HEK293 (cell line): ENCODE data around the gene SEC62.

Experiments used
- CTCF ChIA-PET: fragments of 350-600 bp; formaldehyde crosslinking; extraction: SDS; loops from one replicate; lab custom pipeline; 2021; ENCODE audit warnings: antibody characterized with exemption; lab: Yijun Ruan, JAX
- POLR2A ChIA-PET: fragments of 300-600 bp; formaldehyde crosslinking; extraction: SDS; loops from one replicate; lab custom pipeline; 2020; ENCODE audit warnings: antibody characterized with exemption, inconsistent platforms; lab: Yijun Ruan, JAX
- H3K27ac ChIP-seq: fragments of 200-500 bp; sonication (Bioruptor generic); 2 replicates; pipeline ENCODE4 v1.5.1; 2014; ENCODE audit warnings: low read depth, low read length, control low read depth, inconsistent platforms; ENCODE audit errors: extremely low read depth
- H3K36me3 ChIP-seq, 2 experiments: fragments of 200-500 bp in 1 of 2; sonication (Bioruptor generic) in 1 of 2; 1 replicate in 1 of 2; 2 replicates in 1 of 2; pipeline ENCODE4 v1.5.1; 2014 to 2017; ENCODE audit warnings: inconsistent platforms in 2 of 2, low read length in 2 of 2; ENCODE audit not compliant: control insufficient read depth in 2 of 2, insufficient read depth in 1 of 2
- H3K4me1 ChIP-seq: fragments of 200-500 bp; sonication (Bioruptor generic); 2 replicates; pipeline ENCODE4 v1.5.1; 2014; ENCODE audit warnings: mild to moderate bottlenecking, low read length, inconsistent platforms; ENCODE audit not compliant: control insufficient read depth, insufficient read depth
- H3K4me3 ChIP-seq: 2 replicates; pipeline ENCODE4 v1.5.1; 2011; ENCODE audit warnings: low read depth, mild to moderate bottlenecking, control low read depth, low read length, moderate library complexity
- H3K9me3 ChIP-seq: fragments of 200-500 bp; sonication (Bioruptor generic); 2 replicates; pipeline ENCODE4 v1.5.1; 2014; ENCODE audit warnings: low read depth, low read length, inconsistent platforms; ENCODE audit not compliant: control insufficient read depth, insufficient read depth
- BCL6B ChIP-seq: fragments of 450-650 bp; formaldehyde crosslinking; IDR thresholded peaks from 2 replicates; pipeline ENCODE4 v1.5.1; 2017; ENCODE audit warnings: missing biosample characterization, missing genetic modification characterization
- GLIS2 ChIP-seq: fragments of 450-650 bp; formaldehyde crosslinking; IDR thresholded peaks from 2 replicates; pipeline ENCODE4 v1.5.1; 2016; ENCODE audit warnings: missing biosample characterization, missing genetic modification characterization
- HIC1 ChIP-seq: fragments of 450-650 bp; formaldehyde crosslinking; IDR thresholded peaks from 2 replicates; pipeline ENCODE4 v1.5.1; 2016; ENCODE audit warnings: missing biosample characterization, missing genetic modification characterization
- KLF9 ChIP-seq: fragments of 450-650 bp; formaldehyde crosslinking; IDR thresholded peaks from 2 replicates; pipeline ENCODE4 v1.5.1; 2016; ENCODE audit warnings: missing biosample characterization, missing genetic modification characterization, low read depth
- SCRT2 ChIP-seq: fragments of 450-650 bp; formaldehyde crosslinking; IDR thresholded peaks from 2 replicates; pipeline ENCODE4 v1.5.1; 2016; ENCODE audit warnings: missing biosample characterization, missing genetic modification characterization
- WT1 ChIP-seq: fragments of 450-650 bp; formaldehyde crosslinking; IDR thresholded peaks from 2 replicates; pipeline ENCODE4 v1.5.1; 2016; ENCODE audit warnings: missing biosample characterization, missing genetic modification characterization
- ZNF10 ChIP-seq: fragments of 450-650 bp; formaldehyde crosslinking; IDR thresholded peaks from 2 replicates; pipeline ENCODE4 v1.5.1; 2017; ENCODE audit warnings: missing biosample characterization, missing genetic modification characterization
- ZNF146 ChIP-seq: fragments of 450-650 bp; formaldehyde crosslinking; IDR thresholded peaks from 2 replicates; pipeline ENCODE4 v1.5.1; 2016; ENCODE audit warnings: missing biosample characterization, missing genetic modification characterization
- ZNF248 ChIP-seq: fragments of 450-650 bp; formaldehyde crosslinking; IDR thresholded peaks from 2 replicates; pipeline ENCODE4 v1.5.1; 2017; ENCODE audit warnings: missing biosample characterization, missing genetic modification characterization
- ZNF513 ChIP-seq: fragments of 450-650 bp; IDR thresholded peaks from 2 replicates; pipeline ENCODE4 v1.5.1; 2018; ENCODE audit warnings: missing biosample characterization, missing genetic modification characterization
- ZNF600 ChIP-seq: fragments of 450-650 bp; formaldehyde crosslinking; IDR thresholded peaks from 2 replicates; pipeline ENCODE4 v1.5.1; 2016; ENCODE audit warnings: missing biosample characterization, missing genetic modification characterization
- ZNF639 ChIP-seq: fragments of 450-650 bp; formaldehyde crosslinking; IDR thresholded peaks from 2 replicates; pipeline ENCODE4 v1.5.1; 2016; ENCODE audit warnings: missing biosample characterization, missing genetic modification characterization
- ZNF701 ChIP-seq: fragments of 450-650 bp; formaldehyde crosslinking; IDR thresholded peaks from 2 replicates; pipeline ENCODE4 v1.5.1; 2016; ENCODE audit warnings: missing biosample characterization, missing genetic modification characterization
- ZNF776 ChIP-seq: fragments of 450-650 bp; formaldehyde crosslinking; IDR thresholded peaks from 2 replicates; pipeline ENCODE4 v1.5.0; 2017; ENCODE audit warnings: missing biosample characterization, missing genetic modification characterization, borderline replicate concordance
- ZNF785 ChIP-seq: fragments of 450-650 bp; formaldehyde crosslinking; IDR thresholded peaks from 2 replicates; pipeline ENCODE4 v1.5.1; 2016; ENCODE audit warnings: missing biosample characterization, missing genetic modification characterization
- ZSCAN23 ChIP-seq: fragments of 450-650 bp; formaldehyde crosslinking; IDR thresholded peaks from 2 replicates; pipeline ENCODE4 v1.5.1; 2016; ENCODE audit warnings: missing biosample characterization, missing genetic modification characterization
- TF ChIP-seq, protein P1 (sequence below): fragments of 450-650 bp; formaldehyde crosslinking; IDR thresholded peaks from 2 replicates; pipeline ENCODE4 v1.5.1; 2017; ENCODE audit warnings: missing biosample characterization, missing genetic modification characterization
- TF ChIP-seq, protein P2 (sequence below): fragments of 450-650 bp; formaldehyde crosslinking; IDR thresholded peaks from 2 replicates; pipeline ENCODE4; 2016; ENCODE audit warnings: missing biosample characterization, missing genetic modification characterization
- TF ChIP-seq, protein P3 (sequence below): fragments of 450-650 bp; formaldehyde crosslinking; IDR thresholded peaks from 2 replicates; pipeline ENCODE4 v1.5.1; 2016; ENCODE audit warnings: missing biosample characterization, missing genetic modification characterization

SEC62 gene

GRCh38 chr3:170040418-170040817 is 73.8 kb downstream of the SEC62 start:
- Histone ChIP-seq H3K36me3 (no peaks in the 10 kb centered on the region), H3K9me3 (no peaks in the 10 kb centered on the region), H3K27ac (no peak overlapping the region), H3K4me1 (no peaks in the 10 kb centered on the region), H3K4me3 (no peak overlapping the region)
- ChIA-PET POLR2A (no interaction called here), CTCF (interaction anchor here (0.5 to 1.1 kb wide), 2 partner anchors 16 to 706 kb away, joined by 3 read pairs; no protein-coding TSS in a partner anchor)
- TF ChIP-seq, protein P1, sequence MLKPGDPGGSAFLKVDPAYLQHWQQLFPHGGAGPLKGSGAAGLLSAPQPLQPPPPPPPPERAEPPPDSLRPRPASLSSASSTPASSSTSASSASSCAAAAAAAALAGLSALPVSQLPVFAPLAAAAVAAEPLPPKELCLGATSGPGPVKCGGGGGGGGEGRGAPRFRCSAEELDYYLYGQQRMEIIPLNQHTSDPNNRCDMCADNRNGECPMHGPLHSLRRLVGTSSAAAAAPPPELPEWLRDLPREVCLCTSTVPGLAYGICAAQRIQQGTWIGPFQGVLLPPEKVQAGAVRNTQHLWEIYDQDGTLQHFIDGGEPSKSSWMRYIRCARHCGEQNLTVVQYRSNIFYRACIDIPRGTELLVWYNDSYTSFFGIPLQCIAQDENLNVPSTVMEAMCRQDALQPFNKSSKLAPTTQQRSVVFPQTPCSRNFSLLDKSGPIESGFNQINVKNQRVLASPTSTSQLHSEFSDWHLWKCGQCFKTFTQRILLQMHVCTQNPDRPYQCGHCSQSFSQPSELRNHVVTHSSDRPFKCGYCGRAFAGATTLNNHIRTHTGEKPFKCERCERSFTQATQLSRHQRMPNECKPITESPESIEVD (tag by site-specific recombination), result 0 out of 2 replicates have a peak, but pooled peaks have one; percentile 37
- TF ChIP-seq SCRT2, result no peak

- Histone ChIP-seq H3K36me3 (no peaks in the 10 kb centered on the region), H3K9me3 (no peaks in the 10 kb centered on the region), H3K4me1 (peaks cover 3% of the 10 kb centered on the region; the same call in 1 of the 2 replicates), H3K4me3 (no peak overlapping the region), H3K27ac (no peak overlapping the region)
- TF ChIP-seq ZNF248 (tag by site-specific recombination) (no peak), ZNF513 (tag by site-specific recombination) (no peak), BCL6B (no peak), GLIS2 (tag by site-specific recombination) (no peak), ZNF146 (no peak), ZNF785 (no peak), ZNF10 (tag by site-specific recombination) (no peak), KLF9 (tag by site-specific recombination) (no peak), ZNF776 (tag by site-specific recombination) (no peak), ZNF600 (no peak), ZNF639 (tag by site-specific recombination) (no peak), WT1 (no peak), ZNF701 (tag by site-specific recombination) (no peak)
- TF ChIP-seq, protein P2, sequence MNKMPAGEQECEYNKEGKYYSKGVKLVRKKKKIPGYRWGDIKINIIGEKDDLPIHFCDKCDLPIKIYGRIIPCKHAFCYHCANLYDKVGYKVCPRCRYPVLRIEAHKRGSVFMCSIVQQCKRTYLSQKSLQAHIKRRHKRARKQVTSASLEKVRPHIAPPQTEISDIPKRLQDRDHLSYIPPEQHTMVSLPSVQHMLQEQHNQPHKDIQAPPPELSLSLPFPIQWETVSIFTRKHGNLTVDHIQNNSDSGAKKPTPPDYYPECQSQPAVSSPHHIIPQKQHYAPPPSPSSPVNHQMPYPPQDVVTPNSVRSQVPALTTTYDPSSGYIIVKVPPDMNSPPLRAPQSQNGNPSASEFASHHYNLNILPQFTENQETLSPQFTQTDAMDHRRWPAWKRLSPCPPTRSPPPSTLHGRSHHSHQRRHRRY (tag by site-specific recombination), result no peak
- ChIA-PET CTCF (no interaction called here), POLR2A (no interaction called here)
Observed at GRCh38 chr3:170043506-170043905, 76.9 kb downstream of the SEC62 start.

DNA sequence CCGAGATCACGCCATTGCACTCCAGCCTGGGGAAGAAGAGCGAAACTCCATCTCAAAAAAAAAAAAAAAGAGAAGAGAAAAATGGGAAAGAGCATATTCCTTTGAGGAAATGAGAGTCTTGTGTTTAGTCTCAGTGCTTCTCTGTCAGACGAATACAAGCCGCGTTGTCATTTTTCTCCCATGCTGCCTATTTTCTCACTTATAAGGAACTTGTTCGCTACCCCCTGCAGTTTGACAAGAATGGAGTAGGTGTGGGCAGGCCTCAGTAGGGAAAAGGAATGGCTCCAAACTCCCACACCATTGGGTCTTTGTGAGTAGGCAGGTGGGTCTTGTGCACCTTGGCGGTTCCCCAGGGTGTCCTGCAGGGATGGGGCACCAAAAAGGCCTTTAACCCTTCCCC is 77.7 kb downstream of the SEC62 start:
- H3K4me1 ChIP-seq, result peaks cover 3% of the 10 kb centered on the region; the same call in 1 of the 2 replicates
- H3K27ac ChIP-seq, result no peak overlapping the region
- H3K36me3 ChIP-seq, result no peaks in the 10 kb centered on the region
- H3K9me3 ChIP-seq, result no peaks in the 10 kb centered on the region
- H3K4me3 ChIP-seq, result no peak overlapping the region
- TF ChIP-seq ZSCAN23 (tag by site-specific recombination), result no peak
- TF ChIP-seq, protein P3, sequence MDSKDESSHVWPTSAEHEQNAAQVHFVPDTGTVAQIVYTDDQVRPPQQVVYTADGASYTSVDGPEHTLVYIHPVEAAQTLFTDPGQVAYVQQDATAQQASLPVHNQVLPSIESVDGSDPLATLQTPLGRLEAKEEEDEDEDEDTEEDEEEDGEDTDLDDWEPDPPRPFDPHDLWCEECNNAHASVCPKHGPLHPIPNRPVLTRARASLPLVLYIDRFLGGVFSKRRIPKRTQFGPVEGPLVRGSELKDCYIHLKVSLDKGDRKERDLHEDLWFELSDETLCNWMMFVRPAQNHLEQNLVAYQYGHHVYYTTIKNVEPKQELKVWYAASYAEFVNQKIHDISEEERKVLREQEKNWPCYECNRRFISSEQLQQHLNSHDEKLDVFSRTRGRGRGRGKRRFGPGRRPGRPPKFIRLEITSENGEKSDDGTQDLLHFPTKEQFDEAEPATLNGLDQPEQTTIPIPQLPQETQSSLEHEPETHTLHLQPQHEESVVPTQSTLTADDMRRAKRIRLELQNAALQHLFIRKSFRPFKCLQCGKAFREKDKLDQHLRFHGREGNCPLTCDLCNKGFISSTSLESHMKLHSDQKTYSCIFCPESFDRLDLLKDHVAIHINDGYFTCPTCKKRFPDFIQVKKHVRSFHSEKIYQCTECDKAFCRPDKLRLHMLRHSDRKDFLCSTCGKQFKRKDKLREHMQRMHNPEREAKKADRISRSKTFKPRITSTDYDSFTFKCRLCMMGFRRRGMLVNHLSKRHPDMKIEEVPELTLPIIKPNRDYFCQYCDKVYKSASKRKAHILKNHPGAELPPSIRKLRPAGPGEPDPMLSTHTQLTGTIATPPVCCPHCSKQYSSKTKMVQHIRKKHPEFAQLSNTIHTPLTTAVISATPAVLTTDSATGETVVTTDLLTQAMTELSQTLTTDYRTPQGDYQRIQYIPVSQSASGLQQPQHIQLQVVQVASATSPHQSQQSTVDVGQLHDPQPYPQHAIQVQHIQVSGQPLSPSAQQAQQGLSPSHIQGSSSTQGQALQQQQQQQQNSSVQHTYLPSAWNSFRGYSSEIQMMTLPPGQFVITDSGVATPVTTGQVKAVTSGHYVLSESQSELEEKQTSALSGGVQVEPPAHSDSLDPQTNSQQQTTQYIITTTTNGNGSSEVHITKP (tag by site-specific recombination), result no peak
- no peak for TF ChIP-seq HIC1 (tag by site-specific recombination)
- ChIA-PET POLR2A (no interaction called here), CTCF (no interaction called here)
